ENCODE data around the gene FGF14.

The FGF14 gene

DNA sequence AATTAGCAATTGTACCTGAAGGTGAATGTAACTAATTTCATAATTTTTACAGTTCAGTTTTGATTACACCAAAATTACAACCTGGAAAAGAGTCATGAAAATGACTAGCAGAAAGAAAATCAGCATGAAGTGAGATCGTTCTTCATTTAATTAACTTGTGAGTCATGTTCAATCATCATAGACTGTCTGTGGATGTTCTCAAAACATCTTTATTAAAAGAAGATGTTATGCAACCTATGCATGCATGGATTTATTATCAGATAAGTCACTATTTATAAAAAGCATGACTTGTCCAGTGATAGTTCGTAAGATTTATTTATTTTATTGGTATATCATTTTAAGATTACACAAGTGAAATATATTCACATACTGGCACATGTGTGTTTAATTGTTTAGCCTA lies 703.4 kb downstream of the FGF14 start:
- no peak for DNase-seq

DNA sequence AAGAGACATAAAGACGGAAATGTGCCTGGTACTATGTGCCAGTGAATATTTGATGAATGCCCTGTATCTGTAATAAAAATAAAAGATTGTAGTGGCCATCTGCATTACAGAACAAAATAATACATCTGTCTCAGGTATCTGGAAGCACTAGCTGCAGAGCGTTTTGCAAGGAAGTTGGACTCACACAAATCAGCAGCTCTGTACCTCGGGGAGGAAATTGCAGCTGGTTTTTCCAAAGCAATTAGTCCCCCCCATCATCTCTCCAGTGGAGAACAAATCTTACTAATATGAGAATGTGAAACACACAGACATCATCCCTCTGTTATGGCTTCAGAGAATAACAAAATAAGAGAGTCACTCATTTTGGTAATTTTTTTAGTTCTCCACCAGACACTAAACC lies 704.1 kb downstream of the FGF14 start:
- DNase-seq, result no peak

DNA sequence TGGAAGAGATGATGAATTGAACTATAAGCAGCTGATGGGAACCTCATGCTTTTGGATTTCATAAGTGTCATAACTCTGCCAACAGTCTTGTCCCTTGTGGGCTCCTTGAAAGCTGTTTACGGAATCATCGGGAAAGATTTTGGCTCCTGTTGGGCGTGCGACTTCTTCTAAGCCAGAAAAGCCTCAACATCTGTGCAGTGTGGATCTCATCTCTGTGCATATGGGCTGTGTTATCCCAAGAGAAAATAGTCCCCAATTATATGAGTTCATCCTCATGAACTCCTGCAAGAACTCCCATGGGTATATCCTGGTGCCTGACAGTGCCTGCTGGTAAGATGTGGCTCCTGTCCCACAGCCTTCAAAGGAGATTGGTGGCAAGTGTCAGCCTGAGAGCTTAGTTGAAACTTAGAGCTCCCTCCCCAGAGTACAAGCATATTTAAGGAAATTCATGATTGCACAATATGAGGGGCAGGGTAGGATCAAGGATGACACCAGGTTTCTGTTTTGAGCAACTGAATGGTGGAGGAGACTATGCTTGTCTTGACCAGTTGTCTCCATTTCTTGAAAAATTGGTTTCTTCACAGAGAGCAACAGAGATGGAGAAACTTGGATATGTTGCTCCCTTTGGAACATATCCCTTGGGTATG lies 705.9 kb downstream of the FGF14 start:
- no peak for DNase-seq

DNA sequence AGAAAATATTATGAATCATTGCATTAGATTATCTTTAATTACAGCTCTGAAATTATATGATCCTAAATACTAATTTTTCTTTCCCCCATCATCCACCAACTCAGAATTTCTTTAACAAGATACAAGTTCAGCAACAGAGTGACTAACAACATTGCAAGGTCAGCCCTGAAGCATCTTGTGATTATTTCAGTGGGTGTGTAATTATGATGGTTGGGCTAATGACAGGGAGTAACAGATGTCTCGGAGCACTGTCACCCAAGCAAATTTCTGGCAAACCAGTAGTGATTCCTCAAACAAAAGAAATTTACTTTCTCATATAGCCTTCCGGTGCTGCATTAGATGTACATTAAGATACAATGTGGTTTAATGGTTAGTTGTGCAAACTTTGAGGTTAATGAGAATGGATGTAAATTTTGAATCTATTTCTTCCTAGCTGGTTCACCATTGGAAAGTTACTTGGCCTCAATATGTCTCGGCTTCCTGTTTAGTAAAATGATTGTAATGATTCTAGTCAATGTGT lies 710.4 kb downstream of the FGF14 start:
- DNase-seq, result no peak

DNA sequence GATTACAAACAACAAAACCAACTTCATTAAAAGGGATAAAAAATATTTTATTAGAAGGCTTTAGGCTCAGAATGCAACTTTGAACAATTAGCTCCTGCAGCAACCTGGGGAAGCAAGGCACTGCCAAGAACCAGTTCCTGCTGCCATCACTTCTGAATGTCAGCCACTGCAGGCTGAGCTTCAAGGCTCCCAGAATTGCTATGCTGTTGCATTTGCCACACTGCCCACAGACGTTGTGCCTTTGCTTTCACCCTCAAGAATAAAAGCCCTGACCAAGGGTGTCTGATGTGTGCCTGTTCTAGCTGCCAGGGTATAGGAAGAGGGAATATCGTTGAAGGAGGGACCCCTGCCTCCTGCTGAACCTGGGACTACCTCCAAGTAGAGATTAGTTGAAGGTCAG lies 711.0 kb downstream of the FGF14 start:
- DNase-seq, result no peak

DNA sequence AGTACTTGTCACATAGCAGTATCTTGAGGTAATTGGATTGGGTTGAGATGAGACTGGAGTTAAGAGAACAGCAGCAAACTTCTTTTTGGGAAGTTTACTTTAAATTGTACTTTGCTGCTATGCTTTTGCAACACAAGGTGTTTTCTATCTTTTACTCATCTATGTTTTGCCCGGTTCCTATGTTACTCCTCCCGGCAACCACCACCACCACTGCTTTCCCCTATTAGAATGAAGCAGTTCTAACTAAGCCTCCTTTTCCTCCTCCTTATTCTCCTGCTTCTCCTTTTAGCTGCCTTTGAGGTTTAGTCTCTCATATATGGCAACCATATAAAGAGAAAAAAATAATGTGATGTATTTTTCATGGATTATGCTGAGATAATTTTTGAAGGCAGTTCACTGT lies 715.8 kb downstream of the FGF14 start:
- DNase-seq, result no peak

DNA sequence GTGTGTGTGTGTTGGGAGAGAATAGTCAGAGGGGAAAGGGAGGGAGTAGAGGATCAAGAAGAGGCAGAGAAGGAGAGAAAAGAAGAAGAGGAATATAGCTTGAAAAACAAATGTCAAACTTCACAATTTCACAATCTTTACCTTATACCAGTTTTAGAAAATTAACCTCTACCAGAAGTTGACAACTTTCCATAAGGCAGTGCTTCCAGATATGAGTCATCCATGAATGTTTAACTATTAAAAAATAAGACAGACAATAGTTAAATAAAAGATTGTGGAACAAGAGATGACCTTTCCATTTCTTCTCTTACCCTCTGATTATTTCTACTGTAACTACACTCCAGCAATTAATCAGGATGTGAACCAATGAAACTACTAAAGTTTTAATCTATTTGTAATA lies 720.0 kb downstream of the FGF14 start:
- no peak for DNase-seq

DNA sequence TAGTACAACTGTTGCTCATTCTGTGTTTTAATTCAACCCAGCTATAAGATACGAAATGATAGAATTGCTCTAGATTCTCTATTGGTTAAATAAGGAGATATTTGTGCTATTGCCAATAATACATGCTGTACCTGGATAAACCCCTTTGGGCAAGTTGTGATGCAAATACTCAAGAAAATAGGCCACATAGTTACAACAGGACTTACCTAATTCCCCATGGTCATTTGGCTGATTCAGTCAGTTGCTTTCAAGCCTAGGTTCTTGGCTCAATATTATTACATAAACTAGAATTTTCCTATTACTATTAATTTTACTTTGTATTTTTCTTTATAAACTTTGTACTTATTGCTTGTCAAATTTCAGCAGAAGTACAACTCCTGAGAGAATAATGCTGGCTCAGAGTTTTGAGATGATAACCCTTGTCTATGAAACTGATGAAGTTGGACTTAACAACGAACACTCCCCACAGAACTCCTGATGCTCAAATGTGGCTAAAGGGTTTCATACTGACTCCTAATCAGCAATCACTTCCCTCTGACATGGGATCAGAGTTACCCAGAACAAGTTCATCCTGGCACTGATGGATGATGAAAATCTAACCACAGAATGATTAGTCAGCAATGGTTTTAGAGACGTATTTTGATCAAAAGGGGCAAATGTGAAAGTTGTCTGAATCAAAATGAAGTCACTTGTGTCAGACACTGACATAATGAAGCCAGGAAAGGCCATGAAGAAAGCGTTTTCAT lies 728.3 kb downstream of the FGF14 start:
- no peak for DNase-seq

DNA sequence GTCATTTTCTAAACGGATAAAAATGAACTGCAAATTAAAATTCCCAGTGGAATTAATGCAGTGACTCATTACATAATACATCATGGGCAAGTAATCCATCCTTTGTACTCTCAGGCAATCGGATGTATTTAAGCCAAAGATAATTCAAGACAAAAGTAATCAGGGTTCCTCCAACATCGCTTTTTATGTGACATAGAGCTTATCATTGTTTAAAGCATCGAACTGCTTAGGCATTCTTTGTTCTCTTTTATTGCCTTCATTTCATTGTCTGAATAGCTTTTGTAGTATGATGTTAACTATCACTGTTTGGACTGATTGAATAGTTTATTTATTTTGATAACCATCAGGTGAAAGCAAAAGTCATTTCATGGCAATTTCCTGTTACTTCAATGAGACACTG lies 740.0 kb downstream of the FGF14 start:
- DNase-seq, result no peak

All from inflammatory macrophage treated with lipopolysaccharide for 4 hours (primary cell).